ENCODE results near the gene PPP1R3C.

GRCh38 chr10:91629715-91630549 lies 2.9 kb downstream of the PPP1R3C start:
- TF ChIP-seq POLR2A (IDR thresholded peaks at IDR 0.05; ENCODE audit: low read length) (no peak), GATA1 (IDR thresholded peaks at IDR 0.05; ENCODE audit: low read depth, low read length) (no peak)

All from erythroblast (primary cell).